Spleen (tissue), 11 donors: ENCODE data around the gene CFAP77. TPM values are rescaled to one million over a fixed set of nuclear protein-coding genes. Genes with fewer than 3 reads are reported as not detected.

Source experiments
- DNase-seq: peaks from one replicate; pipeline ENCODE4 v3.0.0-alpha.2; 2020
- H3K27ac ChIP-seq, 8 donors: fragments of 200-600 bp; sonication (generic) in 7 of 8; 1 replicate in 4 of 8; 2 replicates in 4 of 8; pipeline versions ENCODE4 v1.5.0 to v1.8.0; 2016 to 2021; ENCODE audit warnings: inconsistent platforms in 4 of 8, mild to moderate bottlenecking in 4 of 8, moderate library complexity in 1 of 8
- H3K27me3 ChIP-seq, 7 donors: fragments of 200-600 bp; sonication (generic) in 6 of 7; replicated peaks in 1 of 7; 1 replicate in 4 of 7; 2 replicates in 3 of 7; pipeline versions ENCODE4 v1.5.0 to v1.8.0; 2016 to 2021; ENCODE audit warnings: inconsistent platforms in 3 of 7, mild to moderate bottlenecking in 1 of 7
- H3K36me3 ChIP-seq, 6 donors: fragments of 200-600 bp; sonication (generic) in 5 of 6; 1 replicate in 4 of 6; 2 replicates in 2 of 6; pipeline versions ENCODE4 v1.5.0 to v1.8.0; 2016 to 2021; ENCODE audit warnings: inconsistent platforms in 2 of 6
- H3K4me1 ChIP-seq, 6 donors: fragments of 200-600 bp; sonication (generic) in 5 of 6; 1 replicate in 3 of 6; 2 replicates in 3 of 6; pipeline versions ENCODE4 v1.5.0 to v1.8.0; 2016 to 2021; ENCODE audit warnings: inconsistent platforms in 3 of 6
- H3K4me3 ChIP-seq, 8 donors: fragments of 200-600 bp; sonication (generic) in 7 of 8; 1 replicate in 4 of 8; 2 replicates in 4 of 8; pipeline versions ENCODE4 v1.5.0 to v1.8.0; 2016 to 2021; ENCODE audit warnings: inconsistent platforms in 4 of 8, mild to moderate bottlenecking in 4 of 8, moderate library complexity in 2 of 8
- H3K9me3 ChIP-seq, 8 donors: fragments of 200-600 bp; sonication (generic) in 7 of 8; 1 replicate in 4 of 8; 2 replicates in 4 of 8; pipeline versions ENCODE4 v1.5.0 to v1.8.0; 2016 to 2021; ENCODE audit warnings: inconsistent platforms in 4 of 8
- CTCF ChIP-seq, 11 experiments: fragments of 200-600 bp in 7 of 11; fragments of 450-650 bp in 4 of 11; sonication (generic) in 4 of 11; IDR thresholded peaks in 8 of 11; conservative IDR thresholded peaks in 3 of 11; 1 replicate in 7 of 11; 2 replicates in 4 of 11; pipeline versions ENCODE4 v1.4.0 to v1.8.0; 2016 to 2021; ENCODE audit warnings: antibody characterized with exemption in 11 of 11, inconsistent platforms in 4 of 11, mild to moderate bottlenecking in 1 of 11
- POLR2A ChIP-seq, 3 donors: fragments of 450-650 bp; IDR thresholded peaks; one replicate each; pipeline ENCODE4 v1.5.1; 2017; ENCODE audit warnings: antibody characterized with exemption in 3 of 3, mild to moderate bottlenecking in 1 of 3
- POLR2AphosphoS5 ChIP-seq, 3 donors: sonication (generic); formaldehyde crosslinking; IDR thresholded peaks; one replicate each; pipeline ENCODE4 v1.5.1; 2017; ENCODE audit warnings: antibody characterized with exemption in 3 of 3
- WGBS, 5 donors: extraction: QIAGEN DNeasy Blood & Tissue Kit in 3 of 5; methylation state at CpG; one replicate each; pipeline versions ENCODE4 v1.1.5 to v1.1.7; 2013 to 2018; 5-methylcytosine and 5-hydroxymethylcytosine counted together
- intact Hi-C: fragments of 100-400 bp; cut with DNase I; formaldehyde crosslinking; loops from one replicate; pipeline ENCODE4 v1.15.0; 2023; ENCODE audit warnings: low total_unique reads
- polyA plus RNA-seq, 3 donors: library from polyadenylated mRNA; stranded (reverse); fragments of 200-250 nt; gene quantifications; one replicate each; pipeline ENCODE4 v1.2.1, GENCODE V29; 2013
- total RNA-seq, 7 donors: library from RNA; depleted of rRNA in 3 of 7; stranded (reverse); fragments of >200 nt in 3 of 7; fragmentation: NEBNext Ultra II Directional in 4 of 7; extraction: Animal tissue kit (Norgen Biotek cat#: 25700) in 4 of 7; gene quantifications; one replicate each; pipeline versions ENCODE4 v1.1.0 to v1.2.1, GENCODE V29; 2016 to 2021
- donor health status: healthy with polysubstance abuse.
- donor health status: DM: no; HTN: no; CAD: no; lungs with moderate emphysema.
- donor health status: DM: no; HTN: no; CAD: no.
- donor health status: Bipolar disorder and iron deficiency.
- donor health status: healthy.
- donor health status: DM: no; HTN: no; CAD: no.
- donor health status: DM: yes; HTN: yes; CAD: no.

CFAP77 gene
- total and polyA plus RNA-seq, 10 donors = 0.06 TPM; not detected in 9

GRCh38 chr9:132547436-132547835 lies 137.4 kb downstream of the CFAP77 start:
- Histone ChIP-seq H3K4me1 (peaks cover 0 to 44% (median 23%) of the 10 kb centered on the region in 6 donors), H3K4me3 (no peak overlapping the region), H3K27me3 (peaks cover 0 to 32% (median 4%) of the 10 kb centered on the region in 7 donors), H3K36me3 (no peaks in the 10 kb centered on the region), H3K9me3 (no peaks in the 10 kb centered on the region), H3K27ac (peak overlapping the region in 5 of 8 donors; percentile 22 to 84 (median 78))
- intact Hi-C loops = no loop called here
- TF ChIP-seq CTCF (IDR thresholded peaks at IDR 0.05 in 8 of 11, conservative IDR thresholded peaks at IDR 0.05 in 3 of 11) = no peak
- TF ChIP-seq POLR2A (IDR thresholded peaks at IDR 0.05) = no peak
- TF ChIP-seq POLR2AphosphoS5 (IDR thresholded peaks at IDR 0.05) = no peak
- 77 to 85% (median 79%) methylated on average over 10 to 13 of the region's 13 CpGs for WGBS, 5 donors
- no peak for DNase-seq

- Histone ChIP-seq H3K9me3 (peaks cover 0 to 4% (median 0%) of the 10 kb centered on the region in 8 donors), H3K36me3 (no peaks in the 10 kb centered on the region), H3K27ac (peak overlapping the region; percentile 48 to 84 (median 74)), H3K4me1 (peaks cover 0 to 44% (median 23%) of the 10 kb centered on the region in 6 donors), H3K4me3 (no peak overlapping the region), H3K27me3 (peaks cover 0 to 32% (median 4%) of the 10 kb centered on the region in 7 donors)
- intact Hi-C loops = no loop called here
- TF ChIP-seq POLR2AphosphoS5 (IDR thresholded peaks at IDR 0.05) (peak in 2 of 3 donors; percentile 58 to 62), POLR2A (IDR thresholded peaks at IDR 0.05) (no peak), CTCF (IDR thresholded peaks at IDR 0.05 in 8 of 11, conservative IDR thresholded peaks at IDR 0.05 in 3 of 11) (no peak)
- WGBS, 5 donors = 63 to 79% (median 71%) methylated on average over 21 of the region's 21 CpGs
- DNase-seq = no peak
These were observed 138.1 kb downstream of the CFAP77 start for GRCh38 chr9:132547976-132548730.

GRCh38 chr9:132548751-132549640 lies 139.0 kb downstream of the CFAP77 start:
- no peak for TF ChIP-seq CTCF (IDR thresholded peaks at IDR 0.05 in 8 of 11, conservative IDR thresholded peaks at IDR 0.05 in 3 of 11)
- peak in 1 of 3 donors; percentile 58 for TF ChIP-seq POLR2AphosphoS5 (IDR thresholded peaks at IDR 0.05)
- H3K4me3 ChIP-seq = no peak overlapping the region
- peaks cover 0 to 44% (median 23%) of the 10 kb centered on the region in 6 donors for H3K4me1 ChIP-seq
- DNase-seq = no peak
- 56 to 70% (median 60%) methylated on average over 17 of the region's 17 CpGs for WGBS, 5 donors
- no peaks in the 10 kb centered on the region for H3K36me3 ChIP-seq
- peak overlapping the region; percentile 48 to 84 (median 74) for H3K27ac ChIP-seq
- H3K27me3 ChIP-seq = peaks cover 0 to 29% (median 4%) of the 10 kb centered on the region in 7 donors
- intact Hi-C loops = no loop called here
- H3K9me3 ChIP-seq = peaks cover 0 to 6% (median 0%) of the 10 kb centered on the region in 8 donors
